Smooth muscle cell (in vitro differentiated cells): Measurements from ENCODE around the gene CATSPERD. TPM values are rescaled to one million over a fixed set of nuclear protein-coding genes. Genes with fewer than 3 reads are reported as not detected.

Experiments
- DNase-seq: peaks from one replicate; lab custom pipeline; 2025; ENCODE audit not compliant: unreplicated experiment; lab: John Stamatoyannopoulos, UW
- H2AFZ ChIP-seq: fragments of 200-600 bp; sonication (generic); 2 replicates; pipeline ENCODE4 v1.6.0; 2016; ENCODE audit warnings: antibody characterized with exemption, low read depth, mild to moderate bottlenecking
- H3F3A ChIP-seq: fragments of 200-600 bp; sonication (generic); 2 replicates; pipeline ENCODE4 v1.6.0; 2017; ENCODE audit warnings: antibody characterized with exemption, low read depth
- H3K27ac ChIP-seq: fragments of 200-600 bp; sonication (generic); 2 replicates; pipeline ENCODE4 v1.5.1; 2016; ENCODE audit warnings: low read depth, mild to moderate bottlenecking
- H3K27me3 ChIP-seq: fragments of 200-600 bp; sonication (generic); 2 replicates; pipeline ENCODE4 v1.6.1; 2016; ENCODE audit warnings: low read depth, mild to moderate bottlenecking
- H3K36me3 ChIP-seq: fragments of 200-600 bp; sonication (generic); 2 replicates; pipeline ENCODE4 v1.5.1; 2016; ENCODE audit warnings: low read depth
- H3K4me1 ChIP-seq: fragments of 200-600 bp; sonication (generic); 2 replicates; pipeline ENCODE4 v1.5.1; 2016; ENCODE audit warnings: low read depth
- H3K4me2 ChIP-seq: fragments of 200-600 bp; sonication (generic); 2 replicates; pipeline ENCODE4 v1.6.0; 2016; ENCODE audit warnings: mild to moderate bottlenecking
- H3K4me3 ChIP-seq: fragments of 200-600 bp; sonication (generic); 2 replicates; pipeline ENCODE4 v1.5.1; 2016; ENCODE audit warnings: mild to moderate bottlenecking
- H3K79me2 ChIP-seq: fragments of 200-600 bp; sonication (generic); 2 replicates; pipeline ENCODE4 v1.6.0; 2016; ENCODE audit warnings: low read depth, mild to moderate bottlenecking
- H3K9ac ChIP-seq: fragments of 200-600 bp; sonication (generic); 2 replicates; pipeline ENCODE4 v1.6.0; 2016; ENCODE audit warnings: low read depth
- H3K9me3 ChIP-seq: fragments of 200-600 bp; sonication (generic); replicated peaks from 2 replicates; pipeline ENCODE4 v1.5.1; 2016; ENCODE audit warnings: low read depth
- H4K20me1 ChIP-seq: fragments of 200-600 bp; sonication (generic); 2 replicates; pipeline ENCODE4 v1.6.0; 2016; ENCODE audit warnings: low read depth
- WGBS: methylation state at CpG from one replicate; pipeline ENCODE4 v1.1.7; 2016; ENCODE audit warnings: low lambda C conversion rate; 5-methylcytosine and 5-hydroxymethylcytosine counted together
- polyA plus RNA-seq: library from polyadenylated mRNA; unstranded; fragments of >200 nt; fragmentation: Nextera tagmentation; extraction: Ambion mirVana; gene quantifications from 2 replicates; pipeline ENCODE4 v1.2.1, GENCODE V29; 2016
- total RNA-seq: library from RNA; depleted of rRNA; stranded (reverse); fragments of >200 nt; gene quantifications from 2 replicates; pipeline ENCODE4 v1.2.3, GENCODE V29; 2014
- TF ChIP-seq, protein P1 (sequence below): fragments of 200-600 bp; sonication (generic); IDR thresholded peaks from 2 replicates; pipeline ENCODE4 v1.5.1; 2017; ENCODE audit warnings: borderline replicate concordance, mild to moderate bottlenecking, antibody characterized with exemption; ENCODE audit not compliant: insufficient read depth, poor library complexity, severe bottlenecking

The CATSPERD gene
- total and polyA plus RNA-seq, 2 experiments from 2014 or later = not detected

DNA sequence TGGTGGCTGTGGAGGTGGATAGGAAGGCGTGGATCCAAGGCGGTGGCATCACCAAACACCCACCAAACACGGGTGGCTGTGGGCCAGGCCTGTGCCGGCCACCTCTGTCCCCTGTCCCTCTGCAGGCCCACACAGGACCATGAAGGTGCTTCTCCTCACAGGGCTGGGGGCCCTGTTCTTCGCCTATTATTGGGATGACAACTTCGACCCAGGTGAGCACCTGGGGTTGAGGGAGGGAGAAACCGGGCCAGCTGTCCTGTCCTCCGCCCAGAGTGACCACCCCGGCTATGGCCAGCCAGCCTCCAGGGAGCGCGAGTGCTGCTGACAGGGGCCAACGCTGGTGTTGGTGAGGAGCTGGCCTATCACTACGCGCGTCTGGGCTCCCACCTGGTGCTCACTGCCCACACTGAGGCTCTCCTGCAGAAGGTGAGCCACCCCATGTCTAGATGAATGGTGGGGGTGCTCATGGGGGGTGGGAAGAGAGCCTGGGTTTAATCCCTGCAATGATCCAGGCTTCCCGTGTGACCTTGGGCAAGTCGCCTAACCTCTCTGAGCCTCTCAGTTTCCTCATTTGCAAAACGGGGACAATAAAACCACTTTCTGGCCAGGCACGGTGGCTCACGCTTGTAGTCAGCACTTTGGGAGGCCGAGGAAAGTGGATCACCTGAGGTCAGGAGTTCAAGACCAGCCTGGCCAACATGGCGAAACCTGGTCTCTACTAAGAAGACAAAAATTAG, 35.6 kb upstream of the CATSPERD start:
- H3K36me3 ChIP-seq = no peaks in the 10 kb centered on the region
- H3K79me2 ChIP-seq = peaks cover under 1% of the 10 kb centered on the region
- H3K9ac ChIP-seq = no peak overlapping the region
- H3K4me3 ChIP-seq = no peak overlapping the region
- H3K4me2 ChIP-seq = no peak overlapping the region
- peaks cover 4% of the 10 kb centered on the region for H4K20me1 ChIP-seq
- no peaks in the 10 kb centered on the region for H3K9me3 ChIP-seq
- no peaks in the 10 kb centered on the region for H3K27me3 ChIP-seq
- H2AFZ ChIP-seq = no peak overlapping the region
- no peaks in the 10 kb centered on the region for H3K4me1 ChIP-seq
- WGBS = 90% methylated on average over 20 of the region's 22 CpGs
- no peak overlapping the region for H3K27ac ChIP-seq
- H3F3A ChIP-seq = peaks cover 12% of the 10 kb centered on the region
- TF ChIP-seq, protein P1, sequence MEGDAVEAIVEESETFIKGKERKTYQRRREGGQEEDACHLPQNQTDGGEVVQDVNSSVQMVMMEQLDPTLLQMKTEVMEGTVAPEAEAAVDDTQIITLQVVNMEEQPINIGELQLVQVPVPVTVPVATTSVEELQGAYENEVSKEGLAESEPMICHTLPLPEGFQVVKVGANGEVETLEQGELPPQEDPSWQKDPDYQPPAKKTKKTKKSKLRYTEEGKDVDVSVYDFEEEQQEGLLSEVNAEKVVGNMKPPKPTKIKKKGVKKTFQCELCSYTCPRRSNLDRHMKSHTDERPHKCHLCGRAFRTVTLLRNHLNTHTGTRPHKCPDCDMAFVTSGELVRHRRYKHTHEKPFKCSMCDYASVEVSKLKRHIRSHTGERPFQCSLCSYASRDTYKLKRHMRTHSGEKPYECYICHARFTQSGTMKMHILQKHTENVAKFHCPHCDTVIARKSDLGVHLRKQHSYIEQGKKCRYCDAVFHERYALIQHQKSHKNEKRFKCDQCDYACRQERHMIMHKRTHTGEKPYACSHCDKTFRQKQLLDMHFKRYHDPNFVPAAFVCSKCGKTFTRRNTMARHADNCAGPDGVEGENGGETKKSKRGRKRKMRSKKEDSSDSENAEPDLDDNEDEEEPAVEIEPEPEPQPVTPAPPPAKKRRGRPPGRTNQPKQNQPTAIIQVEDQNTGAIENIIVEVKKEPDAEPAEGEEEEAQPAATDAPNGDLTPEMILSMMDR = no peak
- no peak for DNase-seq

DNA sequence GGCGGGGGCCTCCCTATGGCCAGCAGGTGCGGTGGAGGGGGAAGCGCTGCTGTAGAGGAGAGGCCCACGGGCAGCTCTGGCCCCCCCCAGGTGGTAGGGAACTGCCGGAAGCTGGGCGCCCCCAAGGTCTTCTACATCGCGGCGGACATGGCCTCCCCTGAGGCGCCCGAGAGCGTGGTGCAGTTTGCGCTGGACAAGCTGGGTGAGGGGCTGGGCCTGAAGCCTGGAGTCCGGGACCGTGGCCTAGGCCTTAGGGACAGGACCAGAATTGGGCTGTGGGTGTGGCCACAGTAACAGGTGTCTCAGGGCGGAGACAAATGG, 34.2 kb upstream of the CATSPERD start:
- no peaks in the 10 kb centered on the region for H3K36me3 ChIP-seq
- no peak for DNase-seq
- no peak overlapping the region for H2AFZ ChIP-seq
- peaks cover 12% of the 10 kb centered on the region for H3K79me2 ChIP-seq
- H3K9me3 ChIP-seq = no peaks in the 10 kb centered on the region
- peaks cover 12% of the 10 kb centered on the region for H3F3A ChIP-seq
- 46% methylated on average over 15 of the region's 16 CpGs for WGBS
- H3K4me2 ChIP-seq = peak overlapping the region; percentile 82
- TF ChIP-seq, protein P1 = no peak
- peak overlapping the region; percentile 58 for H3K4me3 ChIP-seq
- peaks cover 15% of the 10 kb centered on the region for H4K20me1 ChIP-seq
- no peaks in the 10 kb centered on the region for H3K27me3 ChIP-seq
- H3K9ac ChIP-seq = no peak overlapping the region
- H3K4me1 ChIP-seq = peaks cover 1% of the 10 kb centered on the region
- H3K27ac ChIP-seq = no peak overlapping the region

DNA sequence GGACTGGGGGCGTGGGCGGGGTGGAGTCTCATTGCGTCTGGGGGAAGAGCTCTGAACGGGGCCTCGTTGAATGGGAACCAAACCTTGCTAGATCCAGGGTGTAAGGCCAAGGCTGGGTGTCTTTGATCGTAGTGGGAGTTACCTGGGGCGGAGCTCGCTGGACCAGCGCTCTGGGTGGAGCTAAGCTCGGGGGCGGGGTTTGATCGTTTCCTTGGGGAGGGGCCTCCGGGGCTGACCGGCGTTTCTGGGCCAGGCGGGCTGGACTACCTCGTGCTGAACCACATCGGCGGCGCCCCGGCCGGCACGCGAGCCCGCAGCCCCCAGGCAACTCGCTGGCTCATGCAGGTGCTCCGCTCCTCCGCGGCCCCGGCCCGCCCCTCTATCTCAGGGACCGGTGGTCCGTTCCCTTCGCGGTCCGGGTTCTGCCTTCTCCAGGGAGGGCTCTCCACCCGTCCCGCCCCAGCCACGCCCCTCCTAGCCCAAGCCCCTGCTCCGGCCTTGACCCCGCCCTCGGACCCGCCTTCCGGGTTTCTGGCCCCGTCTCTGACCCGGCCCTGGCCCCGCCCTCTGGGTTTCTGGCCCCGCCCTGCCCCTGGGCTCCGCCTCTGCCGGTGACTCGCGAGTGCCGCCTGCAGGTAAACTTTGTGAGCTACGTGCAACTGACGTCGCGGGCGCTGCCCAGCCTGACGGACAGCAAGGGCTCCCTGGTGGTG, 33.6 kb upstream of the CATSPERD start:
- H3K9ac ChIP-seq = no peak overlapping the region
- peaks cover 18% of the 10 kb centered on the region for H3K79me2 ChIP-seq
- peaks cover 20% of the 10 kb centered on the region for H4K20me1 ChIP-seq
- 2% methylated on average over 33 of the region's 59 CpGs for WGBS
- DNase-seq = peak; percentile 93
- H3K27ac ChIP-seq = no peak overlapping the region
- H3K4me3 ChIP-seq = peak overlapping the region; percentile 58
- H3K4me2 ChIP-seq = peak overlapping the region; percentile 82
- H3K9me3 ChIP-seq = no peaks in the 10 kb centered on the region
- H3K27me3 ChIP-seq = no peaks in the 10 kb centered on the region
- peaks cover 15% of the 10 kb centered on the region for H3F3A ChIP-seq
- no peaks in the 10 kb centered on the region for H3K36me3 ChIP-seq
- no peak overlapping the region for H2AFZ ChIP-seq
- TF ChIP-seq, protein P1 = peak; percentile 70
- H3K4me1 ChIP-seq = peaks cover 7% of the 10 kb centered on the region
